Osteoblast (primary cell): ENCODE measurements around the gene IPO9. TPM values are rescaled to one million over a fixed set of nuclear protein-coding genes. Genes with fewer than 3 reads are reported as not detected.

ENCODE experiments used
- DNase-seq: peaks from one replicate; pipeline ENCODE4 v3.0.0; 2011; ENCODE audit warnings: low spot score, mixed read lengths; ENCODE audit not compliant: insufficient read length; ENCODE audit errors: missing footprints
- H2AFZ ChIP-seq: 2 replicates; pipeline ENCODE4 v1.6.0; 2011; ENCODE audit warnings: mild to moderate bottlenecking, low read length
- H3K27ac ChIP-seq: 2 replicates; pipeline ENCODE4 v1.5.1; 2011; ENCODE audit warnings: mild to moderate bottlenecking, low read depth, low read length, moderate library complexity
- H3K27me3 ChIP-seq: 2 replicates; pipeline ENCODE4 v1.6.0; 2012; ENCODE audit warnings: mild to moderate bottlenecking, control low read depth, inconsistent platforms, low read length, moderate library complexity; ENCODE audit not compliant: insufficient read depth
- H3K36me3 ChIP-seq: 2 replicates; pipeline ENCODE4 v1.5.1; 2011; ENCODE audit warnings: mild to moderate bottlenecking, low read length, control low read depth, moderate library complexity; ENCODE audit not compliant: insufficient read depth
- H3K4me1 ChIP-seq: 2 replicates; pipeline ENCODE4 v1.5.1; 2011; ENCODE audit warnings: mild to moderate bottlenecking, low read length, control low read depth, moderate library complexity; ENCODE audit not compliant: insufficient read depth
- H3K4me2 ChIP-seq: 2 replicates; pipeline ENCODE4 v1.6.0; 2011; ENCODE audit warnings: mild to moderate bottlenecking, low read length; ENCODE audit not compliant: insufficient read depth
- H3K4me3 ChIP-seq: fragments of 200-600 bp; sonication (generic); 3 replicates; pipeline ENCODE4 v1.5.1; 2012; ENCODE audit warnings: mild to moderate bottlenecking, low read length, inconsistent platforms; ENCODE audit not compliant: insufficient read depth
- H3K79me2 ChIP-seq: 2 replicates; pipeline ENCODE4 v1.6.0; 2012; ENCODE audit warnings: mild to moderate bottlenecking, low read length, control low read depth, inconsistent platforms; ENCODE audit not compliant: insufficient read depth
- H3K9me3 ChIP-seq: 2 replicates; pipeline ENCODE4 v1.5.1; 2011; ENCODE audit warnings: low read depth, low read length, control low read depth
- H4K20me1 ChIP-seq: 2 replicates; pipeline ENCODE4 v1.6.0; 2012; ENCODE audit warnings: mild to moderate bottlenecking, low read length, control low read depth; ENCODE audit not compliant: insufficient read depth
- total RNA-seq: library from RNA; depleted of rRNA; stranded (reverse); fragments of >200 nt; gene quantifications from 2 replicates; pipeline ENCODE4 v1.2.3, GENCODE V29; 2012
- TF ChIP-seq, protein P1 (sequence below): IDR thresholded peaks from 2 replicates; pipeline ENCODE4 v1.5.1; 2011; ENCODE audit warnings: mild to moderate bottlenecking, low read depth, low read length, moderate library complexity; ENCODE audit errors: extremely low read depth

IPO9 gene
- total RNA-seq, 1 donor: 26.1 TPM

DNA sequence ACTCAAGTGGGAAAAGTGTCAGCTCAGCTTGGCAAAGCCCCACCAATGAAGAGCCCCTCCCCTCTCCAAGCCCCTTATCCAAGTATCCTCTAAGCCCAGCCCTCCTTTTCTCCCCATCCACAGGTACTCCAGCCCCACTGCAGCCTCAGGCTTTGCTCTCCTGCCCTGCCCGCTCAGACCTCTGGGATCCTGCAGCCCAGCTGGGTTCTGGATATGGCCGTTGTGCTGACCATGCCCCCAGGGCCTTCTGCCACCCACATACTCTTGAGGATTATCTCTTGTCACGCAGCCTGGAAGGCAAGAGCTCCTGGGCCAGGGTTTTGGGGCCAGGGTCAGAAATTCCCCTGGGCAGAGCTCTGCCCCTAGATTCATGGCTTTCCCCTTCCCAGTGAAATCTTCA is 64.5 kb downstream of the IPO9 start:
- H2AFZ ChIP-seq: no peak overlapping the region
- peaks cover 10% of the 10 kb centered on the region for H4K20me1 ChIP-seq
- H3K4me2 ChIP-seq: no peak overlapping the region
- H3K4me3 ChIP-seq: no peak overlapping the region
- DNase-seq: no peak
- H3K27ac ChIP-seq: no peak overlapping the region
- H3K36me3 ChIP-seq: peaks cover 19% of the 10 kb centered on the region
- peaks cover 32% of the 10 kb centered on the region for H3K4me1 ChIP-seq
- TF ChIP-seq, protein P1, sequence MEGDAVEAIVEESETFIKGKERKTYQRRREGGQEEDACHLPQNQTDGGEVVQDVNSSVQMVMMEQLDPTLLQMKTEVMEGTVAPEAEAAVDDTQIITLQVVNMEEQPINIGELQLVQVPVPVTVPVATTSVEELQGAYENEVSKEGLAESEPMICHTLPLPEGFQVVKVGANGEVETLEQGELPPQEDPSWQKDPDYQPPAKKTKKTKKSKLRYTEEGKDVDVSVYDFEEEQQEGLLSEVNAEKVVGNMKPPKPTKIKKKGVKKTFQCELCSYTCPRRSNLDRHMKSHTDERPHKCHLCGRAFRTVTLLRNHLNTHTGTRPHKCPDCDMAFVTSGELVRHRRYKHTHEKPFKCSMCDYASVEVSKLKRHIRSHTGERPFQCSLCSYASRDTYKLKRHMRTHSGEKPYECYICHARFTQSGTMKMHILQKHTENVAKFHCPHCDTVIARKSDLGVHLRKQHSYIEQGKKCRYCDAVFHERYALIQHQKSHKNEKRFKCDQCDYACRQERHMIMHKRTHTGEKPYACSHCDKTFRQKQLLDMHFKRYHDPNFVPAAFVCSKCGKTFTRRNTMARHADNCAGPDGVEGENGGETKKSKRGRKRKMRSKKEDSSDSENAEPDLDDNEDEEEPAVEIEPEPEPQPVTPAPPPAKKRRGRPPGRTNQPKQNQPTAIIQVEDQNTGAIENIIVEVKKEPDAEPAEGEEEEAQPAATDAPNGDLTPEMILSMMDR: no peak
- no peaks in the 10 kb centered on the region for H3K79me2 ChIP-seq
- no peaks in the 10 kb centered on the region for H3K9me3 ChIP-seq
- no peaks in the 10 kb centered on the region for H3K27me3 ChIP-seq

DNA sequence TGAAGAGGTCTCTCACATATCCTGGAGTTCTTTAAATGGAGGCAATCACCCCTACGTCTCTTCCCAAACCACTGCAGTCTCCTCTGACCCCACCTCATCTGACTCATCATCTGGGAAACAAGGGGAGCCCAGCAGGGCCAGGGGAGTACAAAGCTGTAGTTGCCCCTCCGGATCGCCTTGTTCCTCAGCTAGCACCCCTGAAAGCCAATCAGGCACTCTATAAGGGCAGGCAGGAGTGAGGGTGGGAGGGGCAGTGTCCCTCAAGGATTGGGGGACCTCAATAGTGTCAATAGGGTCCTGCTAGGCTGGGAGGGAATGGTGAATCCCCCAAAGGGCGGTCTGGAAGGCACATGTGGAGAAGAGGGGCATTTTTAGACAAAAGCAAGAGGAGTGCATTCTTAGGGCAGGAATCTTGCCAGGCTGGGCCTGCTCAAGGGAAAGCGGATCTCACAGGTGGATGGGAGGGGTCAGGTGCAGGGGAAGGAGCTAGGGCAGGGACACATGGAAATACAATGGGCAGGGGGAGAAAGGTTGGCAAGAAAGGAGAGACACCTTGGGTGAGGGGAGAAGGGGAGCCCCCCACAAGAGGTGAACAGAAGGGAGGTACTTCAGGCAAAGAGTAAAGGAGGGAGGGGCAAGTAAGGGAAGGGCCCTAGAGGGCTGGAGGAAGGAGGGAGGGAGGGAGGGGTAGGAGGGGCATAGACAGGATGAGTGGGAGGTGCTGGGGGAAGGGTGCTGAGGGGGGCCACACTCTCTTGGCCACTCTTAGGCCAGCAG is 65.6 kb downstream of the IPO9 start:
- Histone ChIP-seq H3K79me2 (no peaks in the 10 kb centered on the region), H3K4me3 (no peak overlapping the region), H3K4me1 (peaks cover 25% of the 10 kb centered on the region), H3K4me2 (no peak overlapping the region), H3K27ac (no peak overlapping the region), H3K27me3 (no peaks in the 10 kb centered on the region), H3K9me3 (no peaks in the 10 kb centered on the region), H3K36me3 (peaks cover 19% of the 10 kb centered on the region), H2AFZ (no peak overlapping the region), H4K20me1 (peaks cover 9% of the 10 kb centered on the region)
- TF ChIP-seq, protein P1: no peak
- DNase-seq: no peak

DNA sequence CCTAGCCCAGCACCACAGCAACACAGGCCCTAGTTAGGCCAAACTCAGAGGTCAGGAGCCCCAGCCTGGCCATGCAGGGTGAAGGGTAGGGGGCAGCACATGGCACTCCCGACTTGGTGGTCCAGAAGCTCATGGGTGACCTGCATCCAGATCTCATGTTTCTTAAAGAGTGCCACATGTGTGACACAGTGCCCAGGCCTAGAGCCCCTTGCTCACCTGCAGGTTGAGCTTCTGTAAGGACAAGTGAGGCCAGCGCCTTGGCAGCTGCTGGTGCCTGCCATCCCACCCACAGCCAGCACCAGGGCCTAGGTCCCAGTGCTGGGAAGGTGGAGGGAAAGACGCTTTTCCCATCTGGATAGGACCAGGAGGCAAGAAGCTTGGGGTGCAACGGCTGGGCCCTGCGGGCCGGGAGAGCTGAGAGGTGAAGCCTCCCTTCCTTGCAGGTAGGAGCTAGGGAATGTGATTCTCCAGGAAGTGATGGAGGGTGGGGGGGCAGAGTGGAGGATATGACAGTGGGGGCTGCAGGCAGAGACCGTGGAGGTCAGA is 66.2 kb downstream of the IPO9 start:
- Histone ChIP-seq H3K27ac (no peak overlapping the region), H4K20me1 (peaks cover 2% of the 10 kb centered on the region), H3K36me3 (peaks cover 24% of the 10 kb centered on the region), H3K27me3 (no peaks in the 10 kb centered on the region), H3K9me3 (no peaks in the 10 kb centered on the region), H2AFZ (no peak overlapping the region), H3K4me3 (no peak overlapping the region), H3K4me1 (peaks cover 22% of the 10 kb centered on the region), H3K4me2 (no peak overlapping the region), H3K79me2 (no peaks in the 10 kb centered on the region)
- DNase-seq: no peak
- TF ChIP-seq, protein P1: no peak
